GM21515 (cell line): Measurements from ENCODE around the gene PLIN5.

Experiments used
- ATAC-seq: cut with Tn5 transposase; IDR thresholded peaks from one replicate; pipeline ENCODE4 v1.9.1; 2021; ENCODE audit not compliant: unreplicated experiment

Gene PLIN5

GRCh38 chr19:4534836-4535658, at the start of gene PLIN5:
Gene PLIN5 (minus strand): TSS chr19:4535224. CDS start chr19:4534074, 1,150 bp downstream.
- no peak for ATAC-seq

DNA sequence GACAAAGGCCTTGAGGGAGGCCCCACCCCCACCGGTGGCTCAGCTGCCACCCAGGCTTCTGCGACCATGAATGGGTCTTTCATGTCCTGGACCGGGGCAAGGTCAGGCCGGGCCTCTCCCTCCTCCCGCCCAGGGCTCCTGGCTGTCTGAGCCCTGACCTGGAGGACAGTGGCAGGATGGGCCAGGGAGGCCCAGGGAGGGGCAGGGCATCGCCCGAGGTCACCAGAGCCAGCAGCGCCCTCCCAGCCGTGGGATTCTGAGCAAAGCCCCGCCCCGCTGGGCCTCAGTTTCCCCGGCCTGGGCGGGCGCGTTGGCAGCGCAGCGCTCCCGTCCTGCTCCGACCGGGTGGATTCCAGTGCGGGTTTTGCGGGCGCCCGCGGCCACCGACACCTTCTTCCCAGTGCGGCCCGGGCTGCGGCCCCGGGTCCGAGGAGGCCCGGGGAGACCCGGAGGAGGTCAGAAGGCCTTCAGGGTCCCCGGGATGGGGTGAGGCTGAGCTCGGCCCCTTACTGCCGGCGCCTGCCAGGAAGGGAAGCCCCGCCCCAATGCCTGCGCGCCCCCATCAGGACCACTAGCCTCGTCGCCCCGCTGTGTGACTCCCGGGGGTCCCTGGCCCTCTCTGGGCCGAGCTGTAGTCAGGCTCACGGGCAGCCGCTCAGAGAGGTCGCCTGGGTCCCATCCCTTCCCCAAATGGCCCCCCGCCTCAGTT, 49.1 kb upstream of the PLIN5 start:
- ATAC-seq, result no peak

- ATAC-seq, result no peak
Observed at GRCh38 chr19:4582980-4583842, 48.2 kb upstream of the PLIN5 start.

GRCh38 chr19:4581666-4582553, 46.9 kb upstream of the PLIN5 start:
- ATAC-seq, result no peak

- no peak for ATAC-seq
Observed at GRCh38 chr19:4580961-4581665, 46.1 kb upstream of the PLIN5 start.

GRCh38 chr19:4580021-4580901, 45.2 kb upstream of the PLIN5 start:
- ATAC-seq, result no peak

DNA sequence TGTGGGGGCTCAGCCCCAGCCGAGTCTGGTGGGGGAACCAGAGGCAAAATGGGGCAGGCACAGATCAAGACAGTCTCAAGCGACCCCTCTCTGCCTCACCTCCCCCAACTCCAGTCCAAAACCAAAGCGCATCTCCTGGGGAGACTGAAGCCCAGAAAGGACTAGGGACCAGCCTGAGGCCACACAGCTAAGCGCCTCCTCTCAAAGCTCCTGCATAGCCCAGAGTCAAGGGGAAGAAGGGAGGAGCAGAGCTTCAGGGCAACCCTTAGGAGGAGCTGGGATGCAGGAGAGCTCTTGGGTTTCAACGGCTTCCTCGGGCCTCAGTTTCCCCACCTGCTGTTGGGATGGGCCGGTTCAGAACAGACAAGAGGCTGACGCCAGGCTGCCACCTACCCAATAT, 44.4 kb upstream of the PLIN5 start:
- ATAC-seq, result no peak

GRCh38 chr19:4578552-4579248, 43.7 kb upstream of the PLIN5 start:
- ATAC-seq, result no peak

GRCh38 chr19:4577020-4577782, 42.2 kb upstream of the PLIN5 start:
- no peak for ATAC-seq

DNA sequence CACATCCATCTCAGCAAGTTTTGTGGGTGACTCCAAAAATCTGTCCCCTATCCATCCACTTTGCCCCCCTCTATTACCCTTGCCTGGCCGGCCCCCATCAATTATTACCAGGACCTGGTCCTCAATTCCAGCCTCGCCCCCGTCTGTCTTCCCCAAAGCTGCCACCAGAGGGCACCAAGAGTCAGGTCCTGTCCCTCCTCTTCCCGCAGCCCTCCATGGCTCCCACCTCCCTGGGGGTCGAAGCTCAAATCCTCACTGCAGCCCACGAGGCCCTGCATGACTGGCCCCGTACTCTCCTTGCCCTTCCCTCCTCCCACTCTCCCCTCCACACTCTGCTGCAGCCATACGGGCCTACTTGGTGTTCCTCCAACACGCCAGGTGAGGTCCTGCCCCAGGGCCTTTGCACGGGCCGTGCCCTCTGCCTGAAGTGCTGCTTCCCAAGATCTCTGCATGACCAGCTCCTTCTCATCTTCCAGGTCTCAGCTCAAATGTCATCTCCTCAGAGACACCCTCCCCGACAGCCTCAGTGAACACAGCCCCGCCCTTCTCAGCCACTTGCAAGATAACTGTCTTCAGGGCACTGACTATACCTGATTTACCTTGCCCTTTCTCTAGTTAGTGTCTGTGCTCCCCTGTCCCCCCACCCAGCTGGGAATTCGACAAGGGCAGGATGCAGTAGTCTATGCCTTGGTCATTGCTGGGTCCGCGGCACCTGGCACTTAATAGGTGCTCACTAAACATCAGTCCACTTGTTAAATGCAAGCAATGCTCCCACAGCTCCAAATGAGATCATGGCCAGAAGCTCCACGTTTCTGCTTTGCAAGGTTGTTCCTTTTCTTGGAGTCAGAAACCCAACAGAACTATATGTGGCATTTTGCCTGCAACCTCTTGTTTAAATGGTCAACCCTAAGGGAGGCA, 41.3 kb upstream of the PLIN5 start:
- ATAC-seq, result no peak

GRCh38 chr19:4575267-4576015, 40.4 kb upstream of the PLIN5 start:
- ATAC-seq, result no peak

DNA sequence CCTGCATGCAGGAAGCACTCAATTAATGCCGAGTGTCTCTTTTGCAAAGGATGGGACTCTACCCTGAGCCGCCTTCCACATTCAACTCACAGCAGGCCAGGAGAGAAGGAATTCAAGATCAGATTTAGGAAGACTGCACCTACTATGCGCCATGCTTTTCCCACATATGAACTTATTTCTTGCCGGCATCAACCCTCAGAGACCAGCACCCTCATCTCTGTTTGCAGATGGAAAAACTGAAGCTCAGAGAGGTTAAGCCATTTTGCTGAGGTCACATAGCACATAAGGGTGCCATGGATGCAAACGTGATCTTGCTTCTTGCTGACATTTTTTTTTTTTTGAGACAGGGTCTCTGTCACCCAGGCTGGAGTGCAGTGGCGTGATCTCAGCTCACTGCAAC, 38.7 kb upstream of the PLIN5 start:
- no peak for ATAC-seq

GRCh38 chr19:4571305-4571917, 36.4 kb upstream of the PLIN5 start:
- no peak for ATAC-seq

GRCh38 chr19:4570916-4571304, 35.9 kb upstream of the PLIN5 start:
- ATAC-seq, result no peak

GRCh38 chr19:4570402-4570801, 35.4 kb upstream of the PLIN5 start:
- no peak for ATAC-seq
